NCI-H1092 (cell line): Measurements from ENCODE around the gene VN1R4.
A peak's percentile ranks its signal among the peaks of the same experiment; 100 is the strongest.
"Not testable (repeated sequence)": the region's sequence is repeated elsewhere in the genome, so short reads cannot be mapped to it uniquely, and the experiment has no call there.

Source experiments
- DNase-seq: peaks from one replicate; lab custom pipeline; 2025; lab: John Stamatoyannopoulos, UW

Gene VN1R4

GRCh38 chr19:53267623-53268022 lies at the start of gene VN1R4:
Gene VN1R4, minus strand, starts transcription at chr19:53267723. Its CDS starts 58 bp downstream, at chr19:53267665.
- DNase-seq, result not testable (repeated sequence)

- DNase-seq, result no peak
Observed at GRCh38 chr19:53311897-53312296, 44.4 kb upstream of the VN1R4 start.

- no peak for DNase-seq
Observed at GRCh38 chr19:53311044-53311443, 43.5 kb upstream of the VN1R4 start.

GRCh38 chr19:53308339-53308811 lies 40.9 kb upstream of the VN1R4 start:
- peak; percentile 1 for DNase-seq

- not testable (repeated sequence) for DNase-seq
Observed at GRCh38 chr19:53301341-53301740, 33.8 kb upstream of the VN1R4 start.

- DNase-seq, result no peak
Observed at GRCh38 chr19:53294786-53295441, 27.4 kb upstream of the VN1R4 start.

GRCh38 chr19:53290758-53291549 lies 23.4 kb upstream of the VN1R4 start:
- DNase-seq, result no peak

- DNase-seq, result no peak
Observed at GRCh38 chr19:53285087-53285486, 17.6 kb upstream of the VN1R4 start.

GRCh38 chr19:53281947-53282346 lies 14.4 kb upstream of the VN1R4 start:
- not testable (repeated sequence) for DNase-seq

GRCh38 chr19:53275480-53275879 lies 8.0 kb upstream of the VN1R4 start:
- DNase-seq, result no peak

GRCh38 chr19:53272044-53272443 lies 4.5 kb upstream of the VN1R4 start:
- no peak for DNase-seq

GRCh38 chr19:53269861-53270260 lies 2.3 kb upstream of the VN1R4 start:
- not testable (repeated sequence) for DNase-seq

GRCh38 chr19:53257715-53258342 lies 9.7 kb downstream of the VN1R4 start, which contains the start of gene VN1R2:
Gene VN1R2, plus strand, starts transcription at chr19:53258292. Its CDS starts 84 bp downstream, at chr19:53258376.
- not testable (repeated sequence) for DNase-seq

GRCh38 chr19:53254411-53255341 lies 12.8 kb downstream of the VN1R4 start, which contains the start of gene ZNF677:
Gene ZNF677, minus strand, starts transcription at chr19:53254873. Its CDS starts 3,323 bp downstream, at chr19:53251550.
- DNase-seq, result peak; percentile 61

GRCh38 chr19:53246498-53246897 lies 21.0 kb downstream of the VN1R4 start:
- no peak for DNase-seq

- no peak for DNase-seq
Observed at GRCh38 chr19:53237114-53237777, 30.3 kb downstream of the VN1R4 start.

GRCh38 chr19:53224606-53225005 lies 42.9 kb downstream of the VN1R4 start:
- no peak for DNase-seq

GRCh38 chr19:53222716-53223115 lies 44.8 kb downstream of the VN1R4 start:
- not testable (repeated sequence) for DNase-seq
